Measurements from ENCODE around the gene EFCAB9.

EFCAB9 gene

GRCh38 chr5:172235827-172236736 is 42.1 kb downstream of the EFCAB9 start:
- no peak for DNase-seq (ENCODE audit: low read depth in 4 of 4, low spot score in 1 of 4)

- no peak for DNase-seq (ENCODE audit: low read depth in 4 of 4, low spot score in 1 of 4)
Measured at GRCh38 chr5:172238334-172238733, 44.4 kb downstream of the EFCAB9 start.

- DNase-seq (ENCODE audit: low read depth in 4 of 4, low spot score in 1 of 4), result no peak
Measured at GRCh38 chr5:172243302-172243701, 49.3 kb downstream of the EFCAB9 start.

- no peak for DNase-seq (ENCODE audit: low read depth in 4 of 4, low spot score in 1 of 4)
Measured at GRCh38 chr5:172245046-172245445, 51.1 kb downstream of the EFCAB9 start.

GRCh38 chr5:172245703-172246125 is 51.7 kb downstream of the EFCAB9 start:
- DNase-seq (ENCODE audit: low read depth in 4 of 4, low spot score in 1 of 4), result no peak

- DNase-seq (ENCODE audit: low read depth in 4 of 4, low spot score in 1 of 4), result no peak
Measured at GRCh38 chr5:172248637-172249036, 54.7 kb downstream of the EFCAB9 start.

- no peak for DNase-seq (ENCODE audit: low read depth in 4 of 4, low spot score in 1 of 4)
Measured at GRCh38 chr5:172251419-172251818, 57.4 kb downstream of the EFCAB9 start.

- DNase-seq (ENCODE audit: low read depth in 4 of 4, low spot score in 1 of 4), result no peak
Measured at GRCh38 chr5:172252501-172252900, 58.5 kb downstream of the EFCAB9 start.

All from stimulated activated CD4-positive, alpha-beta T cell treated with anti-CD3 and anti-CD28 coated beads, Interleukin-1b, Interleukin-23, amount 100 ng/mL, for 24 hours (primary cell).